ENCODE results near the gene LY6G6F.

LY6G6F gene

DNA sequence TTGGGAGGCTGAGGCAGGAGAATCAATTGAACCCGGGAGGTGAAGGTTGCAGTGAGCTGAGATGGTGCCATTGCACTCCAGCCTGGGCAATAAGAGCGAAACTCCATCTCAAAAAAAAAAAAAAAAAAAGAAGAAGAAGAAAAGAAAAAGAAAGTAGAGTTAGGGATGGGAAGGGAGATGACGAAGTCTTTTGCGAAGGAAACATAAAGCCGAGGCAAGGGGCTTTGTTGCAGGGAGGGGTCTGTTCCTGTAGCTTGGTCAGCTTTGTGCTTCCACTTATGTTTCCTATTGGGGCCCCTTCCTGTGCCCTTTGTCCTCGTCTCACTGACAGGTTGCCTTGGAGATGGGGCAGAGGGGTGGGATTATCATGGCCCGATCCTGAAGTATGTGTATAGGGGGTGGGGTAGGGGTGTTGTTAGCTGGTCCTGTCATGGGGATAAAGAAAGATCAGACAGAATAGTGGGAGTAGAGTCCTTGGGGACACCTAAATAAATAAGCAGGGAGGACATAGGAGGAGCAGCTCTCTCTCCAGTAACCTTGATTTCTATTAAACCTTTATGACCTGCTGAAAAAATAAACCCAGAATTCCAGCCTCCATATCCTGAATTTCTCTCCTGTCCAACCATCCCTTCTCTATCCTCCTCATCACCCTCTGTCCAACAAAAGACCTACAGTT is 30.8 kb downstream of the LY6G6F start:
- peak overlapping the region; percentile 1 for H3K4me3 ChIP-seq (ENCODE audit: low read length)
- DNase-seq (ENCODE audit: low read depth), result no peak
- TF ChIP-seq, protein P1, sequence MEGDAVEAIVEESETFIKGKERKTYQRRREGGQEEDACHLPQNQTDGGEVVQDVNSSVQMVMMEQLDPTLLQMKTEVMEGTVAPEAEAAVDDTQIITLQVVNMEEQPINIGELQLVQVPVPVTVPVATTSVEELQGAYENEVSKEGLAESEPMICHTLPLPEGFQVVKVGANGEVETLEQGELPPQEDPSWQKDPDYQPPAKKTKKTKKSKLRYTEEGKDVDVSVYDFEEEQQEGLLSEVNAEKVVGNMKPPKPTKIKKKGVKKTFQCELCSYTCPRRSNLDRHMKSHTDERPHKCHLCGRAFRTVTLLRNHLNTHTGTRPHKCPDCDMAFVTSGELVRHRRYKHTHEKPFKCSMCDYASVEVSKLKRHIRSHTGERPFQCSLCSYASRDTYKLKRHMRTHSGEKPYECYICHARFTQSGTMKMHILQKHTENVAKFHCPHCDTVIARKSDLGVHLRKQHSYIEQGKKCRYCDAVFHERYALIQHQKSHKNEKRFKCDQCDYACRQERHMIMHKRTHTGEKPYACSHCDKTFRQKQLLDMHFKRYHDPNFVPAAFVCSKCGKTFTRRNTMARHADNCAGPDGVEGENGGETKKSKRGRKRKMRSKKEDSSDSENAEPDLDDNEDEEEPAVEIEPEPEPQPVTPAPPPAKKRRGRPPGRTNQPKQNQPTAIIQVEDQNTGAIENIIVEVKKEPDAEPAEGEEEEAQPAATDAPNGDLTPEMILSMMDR (conservative IDR thresholded peaks at IDR 0.05; ENCODE audit: low read depth, low read length), result no peak

DNA sequence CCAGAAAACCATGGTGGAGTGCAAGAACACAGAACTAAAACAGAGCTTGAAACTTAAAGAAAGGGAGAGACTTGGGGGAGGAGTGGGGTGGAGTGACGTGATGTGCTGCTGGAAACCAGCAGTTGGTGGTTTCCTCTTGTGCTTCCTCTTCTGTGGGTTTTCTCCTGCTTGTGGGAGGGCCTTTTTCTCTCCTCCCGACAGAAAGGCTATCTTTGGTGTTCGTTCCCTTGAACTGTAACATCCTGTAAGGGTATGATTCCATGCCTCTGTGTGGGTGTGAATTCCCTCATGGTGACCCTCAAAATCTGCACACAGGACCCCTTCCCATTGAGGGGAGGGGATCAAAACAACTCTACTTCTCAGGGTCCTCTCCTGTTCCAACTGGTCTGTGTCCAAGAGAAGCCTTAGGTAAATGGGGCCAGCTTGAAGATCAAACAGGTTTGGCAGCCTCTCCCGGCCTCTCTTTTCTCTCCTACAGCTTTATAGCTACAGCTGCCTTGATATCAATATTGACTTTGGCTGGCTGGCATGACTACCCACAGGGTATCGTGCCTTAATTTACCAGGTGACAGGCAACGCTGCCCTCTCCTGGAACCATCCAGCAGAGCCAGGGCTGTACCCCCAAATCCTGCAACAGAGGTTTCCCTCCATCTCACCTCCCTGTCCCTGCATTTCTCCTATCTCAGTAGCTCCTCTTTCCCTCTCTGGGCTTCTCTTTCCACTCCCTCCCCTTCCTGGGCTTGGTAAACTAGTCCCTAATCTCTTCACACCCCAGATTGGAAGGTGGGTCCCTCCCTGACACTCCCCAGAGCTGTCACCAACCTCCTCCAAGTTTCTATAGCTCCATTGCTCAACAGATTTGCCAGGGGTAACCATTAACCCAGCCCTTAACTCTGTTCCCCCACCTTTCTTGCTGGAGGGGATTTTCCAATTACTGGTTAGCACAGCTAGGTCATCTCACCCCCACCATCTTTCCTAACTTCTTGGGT is 31.6 kb downstream of the LY6G6F start:
- no peak for DNase-seq (ENCODE audit: low read depth)
- H3K4me3 ChIP-seq (ENCODE audit: low read length), result no peak overlapping the region
- TF ChIP-seq, protein P1 (conservative IDR thresholded peaks at IDR 0.05; ENCODE audit: low read depth, low read length), result peak; percentile 41

DNA sequence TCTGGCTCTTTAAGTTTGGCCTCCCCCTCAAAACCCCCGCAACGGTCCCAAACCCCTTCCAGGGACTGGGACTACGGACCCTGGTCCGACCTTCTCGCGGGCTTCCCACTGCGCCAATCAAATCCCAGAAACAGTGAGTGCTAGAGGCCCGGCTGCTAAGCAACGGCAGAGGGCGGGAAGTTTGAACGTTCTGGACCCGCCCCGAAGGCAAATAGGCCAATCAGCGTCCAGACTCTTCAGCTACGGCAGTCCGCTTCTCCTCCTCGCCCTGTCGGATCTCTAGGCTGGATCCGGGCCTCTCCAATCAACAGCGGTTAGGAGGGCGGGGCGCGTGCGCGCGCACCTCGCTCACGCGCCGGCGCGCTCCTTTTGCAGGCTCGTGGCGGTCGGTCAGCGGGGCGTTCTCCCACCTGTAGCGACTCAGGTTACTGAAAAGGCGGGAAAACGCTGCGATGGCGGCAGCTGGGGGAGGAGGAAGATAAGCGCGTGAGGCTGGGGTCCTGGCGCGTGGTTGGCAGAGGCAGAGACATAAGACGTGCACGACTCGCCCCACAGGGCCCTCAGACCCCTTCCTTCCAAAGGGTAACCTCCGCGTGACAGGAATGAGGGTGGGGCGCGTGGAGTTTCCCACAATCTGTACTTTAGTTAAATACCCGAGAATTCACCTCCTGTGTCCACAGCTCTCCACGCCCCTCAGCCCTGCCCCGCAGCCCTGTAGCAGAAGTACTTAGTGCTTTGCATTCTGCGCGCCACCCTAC is 33.2 kb downstream of the LY6G6F start, which contains the start of gene MSH5:
TSS of gene MSH5 (plus strand) at position 367 of the 758 bp plus-strand sequence. CDS start 462 bp downstream, outside the sequence.
- peak within 1 kb of the TSS; percentile 87 for H3K4me3 ChIP-seq (ENCODE audit: low read length)
- DNase-seq (ENCODE audit: low read depth), result peak; percentile 96
- TF ChIP-seq, protein P1 (conservative IDR thresholded peaks at IDR 0.05; ENCODE audit: low read depth, low read length), result no peak

DNA sequence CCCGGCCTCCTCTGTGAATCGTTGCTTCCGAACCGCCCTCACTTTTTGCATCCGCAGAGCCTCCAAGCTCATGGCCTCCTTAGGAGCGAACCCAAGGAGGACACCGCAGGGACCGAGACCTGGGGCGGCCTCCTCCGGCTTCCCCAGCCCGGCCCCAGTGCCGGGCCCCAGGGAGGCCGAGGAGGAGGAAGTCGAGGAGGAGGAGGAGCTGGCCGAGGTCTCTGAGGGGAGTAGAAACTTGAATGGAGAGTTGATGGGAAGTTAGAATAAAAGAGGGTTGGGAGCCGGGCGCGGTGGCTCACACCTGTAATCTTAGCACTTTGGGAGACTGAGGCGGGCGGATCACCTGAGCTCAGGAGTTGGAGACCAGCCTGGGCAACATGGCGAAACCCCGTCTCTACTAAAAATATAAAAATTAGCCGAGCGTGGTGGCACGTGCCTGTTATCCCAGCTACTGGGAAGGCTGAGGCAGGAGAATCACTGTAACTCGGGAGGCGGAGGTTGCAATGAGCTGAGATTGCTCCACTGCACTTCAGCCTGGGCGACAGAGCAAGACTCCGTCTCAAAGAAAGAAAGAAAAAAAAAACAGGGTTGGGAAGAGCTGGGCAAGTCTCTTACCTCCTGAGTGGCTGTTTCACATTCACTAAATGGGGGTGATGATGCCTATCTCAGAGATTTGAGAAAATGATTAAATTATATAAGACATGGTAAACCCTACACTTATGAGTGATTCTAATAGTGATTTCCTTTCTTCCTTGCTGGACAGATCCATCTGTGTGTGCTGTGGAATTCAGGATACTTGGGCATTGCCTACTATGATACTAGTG is 33.9 kb downstream of the LY6G6F start:
- H3K4me3 ChIP-seq (ENCODE audit: low read length), result peak overlapping the region; percentile 87

DNA sequence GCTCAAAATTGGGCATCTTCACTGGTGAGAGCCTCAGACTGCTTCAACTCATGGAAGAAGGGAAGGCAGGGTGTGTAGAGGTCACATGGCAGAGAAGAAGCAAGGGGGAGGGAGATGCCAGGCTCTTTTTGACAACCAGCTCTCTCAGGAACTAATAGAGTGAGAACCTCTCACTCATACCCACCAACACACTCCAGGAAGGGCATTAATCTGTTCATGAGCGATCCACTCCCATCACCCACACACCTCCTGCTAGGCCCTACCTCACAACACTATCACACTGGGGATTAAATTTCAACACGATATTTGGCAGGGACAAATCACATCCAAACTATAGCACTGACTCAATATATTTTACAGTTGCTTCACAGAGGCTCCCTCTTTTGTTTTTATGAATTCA is 35.1 kb downstream of the LY6G6F start:
- DNase-seq (ENCODE audit: low read depth), result no peak
- TF ChIP-seq, protein P1 (conservative IDR thresholded peaks at IDR 0.05; ENCODE audit: low read depth, low read length), result no peak
- H3K4me3 ChIP-seq (ENCODE audit: low read length), result no peak overlapping the region

More for the DNA sequence above, 33.9 kb downstream of the LY6G6F start:
- TF ChIP-seq, protein P1 (conservative IDR thresholded peaks at IDR 0.05; ENCODE audit: low read depth, low read length), result no peak
- DNase-seq (ENCODE audit: low read depth), result no peak

DNA sequence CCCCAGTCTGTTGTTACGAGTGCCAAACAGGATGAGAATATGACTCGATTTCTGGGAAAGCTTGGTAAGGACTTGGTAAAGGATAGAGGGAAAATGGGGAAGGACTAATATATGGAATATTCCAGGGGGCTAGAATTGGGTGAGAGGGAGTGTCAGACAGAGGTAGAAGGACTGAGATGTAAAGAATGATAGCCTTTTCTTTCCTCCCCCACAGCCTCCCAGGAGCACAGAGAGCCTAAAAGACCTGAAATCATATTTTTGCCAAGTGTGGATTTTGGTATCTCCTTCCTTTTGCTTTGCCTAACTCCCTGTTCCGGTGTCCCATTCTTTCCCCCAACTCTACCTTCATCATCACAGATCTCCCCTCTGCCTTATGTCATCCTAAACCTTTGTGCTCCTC is 36.2 kb downstream of the LY6G6F start:
- TF ChIP-seq, protein P1 (conservative IDR thresholded peaks at IDR 0.05; ENCODE audit: low read depth, low read length), result no peak
- DNase-seq (ENCODE audit: low read depth), result no peak
- no peak overlapping the region for H3K4me3 ChIP-seq (ENCODE audit: low read length)

All from retinal pigment epithelial cell (primary cell).